Colonic mucosa (tissue), 4 donors: ENCODE data around the gene RPL22L1. TPM values are rescaled to one million over a fixed set of nuclear protein-coding genes. Genes with fewer than 3 reads are reported as not detected.
"Not testable (repeated sequence)": the region's sequence is repeated elsewhere in the genome, so short reads cannot be mapped to it uniquely, and the experiment has no call there.

ENCODE experiments used
- DNase-seq: peaks from one replicate; pipeline ENCODE4 v3.0.0-alpha.2; 2020
- H3K27ac ChIP-seq: fragments of 200-600 bp; one replicate; pipeline ENCODE4 v1.8.0; 2021
- H3K27me3 ChIP-seq: fragments of 200-600 bp; one replicate; pipeline ENCODE4 v1.8.0; 2021
- H3K36me3 ChIP-seq: fragments of 200-600 bp; one replicate; pipeline ENCODE4 v1.8.0; 2021
- H3K4me1 ChIP-seq: fragments of 200-600 bp; one replicate; pipeline ENCODE4 v1.8.0; 2021; ENCODE audit warnings: mild to moderate bottlenecking
- H3K4me3 ChIP-seq: fragments of 200-600 bp; one replicate; pipeline ENCODE4 v1.8.0; 2021
- H3K9ac ChIP-seq, 2 donors: one replicate each; pipeline ENCODE4 v1.7.0; 2013; ENCODE audit warnings: control low read depth in 2 of 2, low read depth in 2 of 2, low read length in 2 of 2
- H3K9me3 ChIP-seq: fragments of 200-600 bp; one replicate; pipeline ENCODE4 v1.8.0; 2021
- intact Hi-C: fragments of 100-400 bp; cut with DNase I; formaldehyde crosslinking; loops from one replicate; pipeline ENCODE4 v1.14.1; 2022
- total RNA-seq, 2 donors: library from RNA; stranded (reverse); fragmentation: NEBNext Ultra II Directional in 1 of 2; extraction: Animal tissue kit (Norgen Biotek cat#: 25700) in 1 of 2; gene quantifications; one replicate each; pipeline ENCODE4 v1.2.1, GENCODE V29; 2021
- TF ChIP-seq, protein P1 (sequence below): fragments of 200-600 bp; IDR thresholded peaks from one replicate; pipeline ENCODE4 v1.8.0; 2022; ENCODE audit warnings: antibody characterized with exemption, mild to moderate bottlenecking
- donor health status: healthy.
- donor health status: DM: no; HTN: no; CAD: no.
- donor health status: DM: no; HTN: no; CAD: no.

RPL22L1 gene
- total RNA-seq, 2 donors from 2014 or later = 37.7 to 67.8 TPM

DNA sequence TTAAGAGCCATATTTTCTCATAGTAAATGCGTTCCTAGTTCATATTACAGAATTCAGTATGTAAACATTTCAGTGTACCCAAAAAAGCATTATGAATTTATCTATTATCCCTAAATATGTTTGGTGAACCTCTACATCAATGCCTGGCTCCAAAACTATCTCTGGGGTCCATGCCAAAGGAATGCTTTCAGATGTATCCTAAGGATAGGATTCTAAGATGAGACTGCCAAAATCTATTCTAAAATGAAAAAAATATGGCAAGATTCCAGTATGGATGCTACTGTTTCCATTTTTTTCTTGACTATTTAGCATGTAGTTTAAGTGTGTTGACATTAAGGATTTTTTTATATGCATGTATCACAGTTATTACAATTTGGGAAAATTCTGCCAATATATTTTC is 19.6 kb upstream of the RPL22L1 start:
- Histone ChIP-seq H3K4me1 (no peaks in the 10 kb centered on the region), H3K27me3 (no peaks in the 10 kb centered on the region), H3K9me3 (no peaks in the 10 kb centered on the region), H3K36me3 (no peaks in the 10 kb centered on the region), H3K4me3 (no peak overlapping the region), H3K9ac (no peak overlapping the region), H3K27ac (no peak overlapping the region)
- DNase-seq = no peak
- TF ChIP-seq, protein P1, sequence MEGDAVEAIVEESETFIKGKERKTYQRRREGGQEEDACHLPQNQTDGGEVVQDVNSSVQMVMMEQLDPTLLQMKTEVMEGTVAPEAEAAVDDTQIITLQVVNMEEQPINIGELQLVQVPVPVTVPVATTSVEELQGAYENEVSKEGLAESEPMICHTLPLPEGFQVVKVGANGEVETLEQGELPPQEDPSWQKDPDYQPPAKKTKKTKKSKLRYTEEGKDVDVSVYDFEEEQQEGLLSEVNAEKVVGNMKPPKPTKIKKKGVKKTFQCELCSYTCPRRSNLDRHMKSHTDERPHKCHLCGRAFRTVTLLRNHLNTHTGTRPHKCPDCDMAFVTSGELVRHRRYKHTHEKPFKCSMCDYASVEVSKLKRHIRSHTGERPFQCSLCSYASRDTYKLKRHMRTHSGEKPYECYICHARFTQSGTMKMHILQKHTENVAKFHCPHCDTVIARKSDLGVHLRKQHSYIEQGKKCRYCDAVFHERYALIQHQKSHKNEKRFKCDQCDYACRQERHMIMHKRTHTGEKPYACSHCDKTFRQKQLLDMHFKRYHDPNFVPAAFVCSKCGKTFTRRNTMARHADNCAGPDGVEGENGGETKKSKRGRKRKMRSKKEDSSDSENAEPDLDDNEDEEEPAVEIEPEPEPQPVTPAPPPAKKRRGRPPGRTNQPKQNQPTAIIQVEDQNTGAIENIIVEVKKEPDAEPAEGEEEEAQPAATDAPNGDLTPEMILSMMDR = no peak
- intact Hi-C loops = no loop called here

DNA sequence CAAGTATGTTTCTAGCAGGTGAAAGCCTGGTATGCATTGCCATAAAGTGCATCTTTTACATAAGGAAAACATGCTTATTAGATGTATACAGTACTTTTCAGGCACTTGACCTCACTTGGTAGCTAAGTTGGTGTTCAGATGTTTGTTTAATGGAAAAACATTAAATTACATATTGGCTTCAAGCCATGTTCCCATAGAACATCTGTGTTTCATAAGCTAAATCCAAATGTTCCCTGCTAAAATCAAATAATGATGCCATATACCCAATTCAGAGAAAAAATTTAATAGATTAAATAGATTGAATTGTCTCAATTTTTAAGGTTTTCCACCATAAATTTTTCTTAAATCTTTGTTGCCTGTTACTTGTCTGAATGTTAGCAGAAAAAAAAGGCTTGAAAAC is 19.1 kb upstream of the RPL22L1 start:
- intact Hi-C loops = no loop called here
- no peak for DNase-seq
- Histone ChIP-seq H3K4me1 (no peaks in the 10 kb centered on the region), H3K9me3 (no peaks in the 10 kb centered on the region), H3K27me3 (no peaks in the 10 kb centered on the region), H3K27ac (no peak overlapping the region), H3K36me3 (no peaks in the 10 kb centered on the region), H3K9ac (no peak overlapping the region), H3K4me3 (no peak overlapping the region)
- TF ChIP-seq, protein P1 = no peak

DNA sequence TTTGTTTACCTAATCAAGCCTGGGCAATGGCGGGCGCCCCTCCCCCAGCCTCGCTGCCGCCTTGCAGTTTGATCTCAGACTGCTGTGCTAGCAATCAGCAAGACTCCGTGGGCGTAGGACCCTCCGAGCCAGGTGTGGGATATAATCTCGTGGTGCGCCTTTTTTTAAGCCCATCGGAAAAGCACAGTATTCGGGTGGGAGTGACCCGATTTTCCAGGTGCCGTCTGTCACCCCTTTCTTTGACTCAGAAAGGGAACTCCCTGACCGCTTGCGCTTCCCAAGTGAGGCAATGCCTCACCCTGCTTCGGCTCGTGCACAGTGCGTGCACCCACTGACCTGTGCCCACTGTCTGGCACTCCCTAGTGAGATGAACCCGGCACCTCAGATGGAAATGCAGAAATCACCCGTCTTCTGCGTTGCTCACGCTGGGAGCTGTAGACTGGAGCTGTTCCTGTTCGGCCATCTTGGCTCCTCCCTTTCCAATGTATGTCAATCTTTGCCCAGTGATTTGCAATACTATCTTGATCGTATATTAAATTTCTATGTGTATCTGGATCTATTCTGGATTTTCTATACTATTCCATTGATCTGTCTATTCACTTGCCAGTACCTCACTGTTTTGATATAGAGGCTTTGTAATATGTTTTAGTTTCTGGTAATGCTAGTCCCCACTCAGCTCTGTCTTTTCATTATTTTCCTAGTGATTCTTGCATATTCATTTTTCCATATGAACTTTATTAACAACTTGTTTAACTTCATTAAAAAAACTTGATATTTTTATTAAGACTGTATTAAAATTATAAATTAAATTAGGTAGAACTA is 14.3 kb upstream of the RPL22L1 start:
- H3K4me1 ChIP-seq, H3K9ac ChIP-seq, H3K9me3 ChIP-seq, DNase-seq, H3K36me3 ChIP-seq, H3K27me3 ChIP-seq, H3K4me3 ChIP-seq, H3K27ac ChIP-seq, intact Hi-C loops: not testable (repeated sequence)

DNA sequence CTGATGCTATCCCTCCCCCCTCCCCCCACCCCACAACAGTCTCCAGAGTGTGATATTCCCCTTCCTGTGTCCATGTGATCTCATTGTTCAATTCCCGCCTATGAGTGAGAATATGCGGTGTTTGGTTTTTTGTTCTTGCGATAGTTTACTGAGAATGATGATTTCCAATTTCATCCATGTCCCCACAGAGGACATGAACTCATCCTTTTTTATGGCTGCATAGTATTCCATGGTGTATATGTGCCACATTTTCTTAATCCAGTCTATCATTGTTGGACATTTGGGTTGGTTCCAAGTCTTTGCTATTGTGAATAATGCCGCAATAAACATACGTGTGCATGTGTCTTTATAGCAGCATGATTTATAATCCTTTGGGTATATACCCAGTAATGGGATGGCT is 8.7 kb upstream of the RPL22L1 start:
- H3K9me3 ChIP-seq, intact Hi-C loops, H3K27ac ChIP-seq, H3K27me3 ChIP-seq, H3K36me3 ChIP-seq, DNase-seq, H3K4me3 ChIP-seq, H3K9ac ChIP-seq, H3K4me1 ChIP-seq: not testable (repeated sequence)

DNA sequence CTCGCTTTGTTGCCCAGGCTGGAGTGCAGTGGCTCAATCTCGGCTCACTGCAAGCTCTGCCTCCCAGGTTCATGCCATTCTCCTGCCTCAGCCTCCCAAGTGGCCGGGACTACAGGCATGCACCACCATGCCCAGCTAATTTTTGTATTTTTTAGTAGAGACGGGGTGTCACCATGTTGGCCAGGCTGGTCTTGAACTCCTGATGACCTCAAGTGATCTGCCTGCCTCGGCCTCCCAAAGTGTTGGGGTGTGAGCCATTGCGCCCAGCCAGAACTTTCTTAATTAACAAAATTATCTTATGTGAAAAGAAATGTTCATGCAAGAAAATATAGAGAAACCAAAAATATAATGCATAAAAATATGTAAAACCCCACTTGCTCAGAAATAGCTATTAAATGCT is 7.3 kb upstream of the RPL22L1 start:
- H3K9ac ChIP-seq, H3K9me3 ChIP-seq, DNase-seq, H3K27me3 ChIP-seq, intact Hi-C loops, H3K36me3 ChIP-seq, H3K27ac ChIP-seq, H3K4me3 ChIP-seq, H3K4me1 ChIP-seq: not testable (repeated sequence)

DNA sequence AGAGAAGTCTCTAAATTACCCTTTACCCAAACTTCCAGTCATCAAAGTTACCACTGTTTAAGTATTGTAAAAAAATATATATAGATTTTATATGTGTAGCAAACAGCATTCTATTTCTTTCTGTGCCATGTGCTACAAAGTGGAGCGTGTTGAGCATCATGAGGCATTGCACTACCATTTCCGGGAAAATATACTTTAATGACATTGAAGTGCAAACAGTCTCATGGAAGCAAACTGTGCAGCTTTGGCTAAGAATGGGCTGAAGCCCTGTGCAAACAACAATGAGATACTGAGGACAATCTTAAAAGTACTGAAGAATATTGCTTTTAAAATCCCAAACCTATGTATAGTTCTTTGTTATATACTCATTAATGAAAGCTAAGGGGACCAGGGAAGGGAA is 6.5 kb upstream of the RPL22L1 start:
- Histone ChIP-seq H3K4me3 (no peak overlapping the region), H3K9me3 (no peaks in the 10 kb centered on the region), H3K27me3 (no peaks in the 10 kb centered on the region), H3K4me1 (no peaks in the 10 kb centered on the region), H3K27ac (no peak overlapping the region), H3K36me3 (no peaks in the 10 kb centered on the region), H3K9ac (no peak overlapping the region)
- TF ChIP-seq, protein P1 = no peak
- intact Hi-C loops = no loop called here
- DNase-seq = no peak

DNA sequence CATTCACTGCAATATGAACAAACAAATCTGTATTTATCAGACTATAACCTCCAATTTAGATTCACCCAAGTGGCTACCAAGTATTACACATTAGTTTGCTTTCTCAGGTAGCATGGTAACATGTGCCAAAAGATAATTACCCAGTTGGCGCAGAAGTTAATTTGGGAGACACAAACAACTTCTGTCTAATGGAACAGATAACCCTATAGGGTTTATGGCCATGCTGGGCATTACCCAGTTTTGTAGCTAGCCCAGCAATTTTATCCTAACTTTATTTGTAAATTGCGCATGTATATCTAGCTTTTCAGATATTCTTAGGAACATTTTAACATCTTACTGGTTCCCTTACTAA is 780 bp downstream of the RPL22L1 start:
- Histone ChIP-seq H3K27ac (peak overlapping the region; percentile 79), H3K9me3 (no peaks in the 10 kb centered on the region), H3K36me3 (no peaks in the 10 kb centered on the region), H3K9ac (peak overlapping the region in 1 of 2 donors; percentile 83), H3K4me3 (peak overlapping the region; percentile 53), H3K27me3 (no peaks in the 10 kb centered on the region), H3K4me1 (peaks cover 16% of the 10 kb centered on the region)
- peak; percentile 20 for DNase-seq
- intact Hi-C loops = no loop called here
- TF ChIP-seq, protein P1 = no peak
